Astrocyte of the spinal cord (primary cell): ENCODE data around the gene NPSR1.
"Not testable (repeated sequence)": the region's sequence is repeated elsewhere in the genome, so short reads cannot be mapped to it uniquely, and the experiment has no call there.

ENCODE experiments used
- DNase-seq: peaks from one replicate; pipeline ENCODE4 v3.0.0; 2011; ENCODE audit warnings: low read depth, low spot score
- H3K4me3 ChIP-seq: 2 replicates; pipeline ENCODE4 v1.5.1; 2011; ENCODE audit warnings: low read depth, mild to moderate bottlenecking, low read length, moderate library complexity
- CTCF ChIP-seq: IDR thresholded peaks from 2 replicates; pipeline ENCODE4 v1.5.1; 2012; ENCODE audit warnings: low read depth, mild to moderate bottlenecking, low read length, inconsistent platforms
- in situ Hi-C: cut with HindIII; loops from 2 replicates; pipeline ENCODE4 v1.10.0; 2017; ENCODE audit warnings: low sequenced_read_pairs

The NPSR1 gene

GRCh38 chr7:34776748-34777358 lies 118.8 kb downstream of the NPSR1 start:
- no peak for TF ChIP-seq CTCF
- in situ Hi-C loops = no loop called here
- no peak overlapping the region for H3K4me3 ChIP-seq
- DNase-seq = no peak

GRCh38 chr7:34780546-34780945 lies 122.5 kb downstream of the NPSR1 start:
- in situ Hi-C loops = no loop called here
- no peak overlapping the region for H3K4me3 ChIP-seq
- no peak for DNase-seq
- no peak for TF ChIP-seq CTCF

GRCh38 chr7:34787586-34787985 lies 129.6 kb downstream of the NPSR1 start:
- TF ChIP-seq CTCF = no peak
- no peak for DNase-seq
- no peak overlapping the region for H3K4me3 ChIP-seq
- in situ Hi-C loops = no loop called here

GRCh38 chr7:34806831-34807230 lies 148.8 kb downstream of the NPSR1 start:
- no peak for DNase-seq
- TF ChIP-seq CTCF = no peak
- in situ Hi-C loops = no loop called here
- H3K4me3 ChIP-seq = no peak overlapping the region

- no peak overlapping the region for H3K4me3 ChIP-seq
- DNase-seq = no peak
- TF ChIP-seq CTCF = no peak
- in situ Hi-C loops = no loop called here
Measured at GRCh38 chr7:34807548-34808340, 149.7 kb downstream of the NPSR1 start.

- in situ Hi-C loops, DNase-seq, H3K4me3 ChIP-seq: not testable (repeated sequence)
Measured at GRCh38 chr7:34814203-34814842, 156.3 kb downstream of the NPSR1 start.
